WTC11 (cell line): ENCODE measurements around the gene CRYBB1. TPM values are rescaled to one million over a fixed set of nuclear protein-coding genes. Genes with fewer than 3 reads are reported as not detected.

ENCODE experiments used
- ATF1 ChIP-seq: sonication (generic); formaldehyde crosslinking; IDR thresholded peaks from 2 replicates; pipeline ENCODE4 v1.8.1; 2023; ENCODE audit warnings: mild to moderate bottlenecking, moderate library complexity, missing genetic modification reagents
- ATF2 ChIP-seq: sonication (generic); formaldehyde crosslinking; IDR thresholded peaks from 2 replicates; pipeline ENCODE4 v1.8.1; 2022; ENCODE audit warnings: low read depth, missing genetic modification reagents, borderline replicate concordance
- CREM ChIP-seq: sonication (generic); formaldehyde crosslinking; IDR thresholded peaks from 2 replicates; pipeline ENCODE4 v1.8.1; 2022; ENCODE audit warnings: mild to moderate bottlenecking, missing genetic modification reagents, moderate library complexity
- E2F5 ChIP-seq: sonication (generic); formaldehyde crosslinking; IDR thresholded peaks from 2 replicates; pipeline ENCODE4 v1.8.1; 2022; ENCODE audit warnings: mild to moderate bottlenecking, moderate library complexity, missing genetic modification reagents
- ETV6 ChIP-seq: sonication (generic); formaldehyde crosslinking; IDR thresholded peaks from 2 replicates; pipeline ENCODE4 v1.8.1; 2022; ENCODE audit warnings: mild to moderate bottlenecking, missing genetic modification reagents
- HMGA2 ChIP-seq: fragments of 250-450 bp; sonication (Bioruptor Pico); IDR thresholded peaks from 2 replicates; pipeline ENCODE4 v1.4.0; 2021; ENCODE audit warnings: mild to moderate bottlenecking, moderate library complexity
- MAX ChIP-seq: sonication (generic); formaldehyde crosslinking; IDR thresholded peaks from 2 replicates; pipeline ENCODE4 v1.8.0; 2022; ENCODE audit warnings: mild to moderate bottlenecking, missing genetic modification reagents
- MXD4 ChIP-seq: fragments of 250-450 bp; sonication (Bioruptor Pico); IDR thresholded peaks from 2 replicates; pipeline ENCODE4 v1.8.0; 2021; ENCODE audit warnings: mild to moderate bottlenecking, moderate library complexity, borderline replicate concordance
- MYBL2 ChIP-seq: sonication (generic); formaldehyde crosslinking; IDR thresholded peaks from 2 replicates; pipeline ENCODE4 v1.8.1; 2023; ENCODE audit warnings: mild to moderate bottlenecking, moderate library complexity, missing genetic modification reagents
- NFE2L1 ChIP-seq: sonication (generic); formaldehyde crosslinking; IDR thresholded peaks from 2 replicates; pipeline ENCODE4 v1.8.1; 2023; ENCODE audit warnings: missing genetic modification reagents
- NR2C2 ChIP-seq: sonication (generic); formaldehyde crosslinking; IDR thresholded peaks from 2 replicates; pipeline ENCODE4 v1.8.0; 2022; ENCODE audit warnings: mild to moderate bottlenecking, missing genetic modification reagents
- PRDM15 ChIP-seq: sonication (generic); formaldehyde crosslinking; IDR thresholded peaks from 2 replicates; pipeline ENCODE4 v1.8.0; 2022; ENCODE audit warnings: missing genetic modification reagents
- SOX15 ChIP-seq: fragments of 250-450 bp; sonication (Bioruptor Pico); IDR thresholded peaks from 2 replicates; pipeline ENCODE4 v1.9.0; 2021; ENCODE audit warnings: mild to moderate bottlenecking
- TCF7 ChIP-seq: sonication (generic); formaldehyde crosslinking; IDR thresholded peaks from 2 replicates; pipeline ENCODE4 v1.8.0; 2022; ENCODE audit warnings: mild to moderate bottlenecking, low read depth, missing genetic modification reagents, moderate library complexity
- TEAD1 ChIP-seq: sonication (generic); formaldehyde crosslinking; IDR thresholded peaks from 2 replicates; pipeline ENCODE4 v1.8.0; 2022; ENCODE audit warnings: mild to moderate bottlenecking, missing genetic modification reagents
- ZNF232 ChIP-seq: sonication (generic); formaldehyde crosslinking; IDR thresholded peaks from 2 replicates; pipeline ENCODE4 v1.8.0; 2022; ENCODE audit warnings: mild to moderate bottlenecking, missing genetic modification reagents
- total RNA-seq: library from RNA; stranded (reverse); gene quantifications from 3 replicates; pipeline ENCODE4 v1.2.3, GENCODE V29; 2021
- TF ChIP-seq, protein P1 (sequence below): sonication (generic); formaldehyde crosslinking; IDR thresholded peaks from 2 replicates; pipeline ENCODE4 v1.8.1; 2023; ENCODE audit warnings: mild to moderate bottlenecking, missing genetic modification reagents, borderline replicate concordance
- TF ChIP-seq, protein P2 (sequence below): sonication (generic); formaldehyde crosslinking; IDR thresholded peaks from 2 replicates; pipeline ENCODE4 v1.8.1; 2022; ENCODE audit warnings: missing genetic modification reagents, borderline replicate concordance
- TF ChIP-seq, protein P3 (sequence below): sonication (generic); formaldehyde crosslinking; IDR thresholded peaks from 2 replicates; pipeline ENCODE4 v1.8.1; 2023; ENCODE audit warnings: mild to moderate bottlenecking, moderate library complexity, missing genetic modification reagents
- TF ChIP-seq, protein P4 (sequence below): sonication (generic); formaldehyde crosslinking; IDR thresholded peaks from 2 replicates; pipeline ENCODE4 v1.8.1; 2023; ENCODE audit warnings: mild to moderate bottlenecking, missing genetic modification reagents

The CRYBB1 gene
- total RNA-seq, 1 experiment from 2014 or later = 4.0 TPM

GRCh38 chr22:26642465-26643417 lies 24.9 kb upstream of the CRYBB1 start (continued):
- TF ChIP-seq ATF2 (CRISPR knock-in tag) (no peak), NR2C2 (CRISPR knock-in tag) (no peak), TEAD1 (CRISPR knock-in tag) (no peak; the same call in 1 of the 2 replicates), E2F5 (CRISPR knock-in tag) (no peak), MYBL2 (CRISPR knock-in tag) (no peak), CREM (0 out of 2 replicates have a peak, but pooled peaks have one; percentile 22), TCF7 (CRISPR knock-in tag) (no peak), MAX (CRISPR knock-in tag) (0 out of 2 replicates have a peak, but pooled peaks have one; percentile 17), NFE2L1 (CRISPR knock-in tag) (peak; percentile 42; the same call in 1 of the 2 replicates), PRDM15 (CRISPR knock-in tag) (no peak), MXD4 (no peak), SOX15 (CRISPR knock-in tag) (no peak), ATF1 (no peak), ETV6 (CRISPR knock-in tag) (peak; percentile 96), ZNF232 (CRISPR knock-in tag) (no peak), HMGA2 (CRISPR knock-in tag) (no peak)
- TF ChIP-seq, protein P1, sequence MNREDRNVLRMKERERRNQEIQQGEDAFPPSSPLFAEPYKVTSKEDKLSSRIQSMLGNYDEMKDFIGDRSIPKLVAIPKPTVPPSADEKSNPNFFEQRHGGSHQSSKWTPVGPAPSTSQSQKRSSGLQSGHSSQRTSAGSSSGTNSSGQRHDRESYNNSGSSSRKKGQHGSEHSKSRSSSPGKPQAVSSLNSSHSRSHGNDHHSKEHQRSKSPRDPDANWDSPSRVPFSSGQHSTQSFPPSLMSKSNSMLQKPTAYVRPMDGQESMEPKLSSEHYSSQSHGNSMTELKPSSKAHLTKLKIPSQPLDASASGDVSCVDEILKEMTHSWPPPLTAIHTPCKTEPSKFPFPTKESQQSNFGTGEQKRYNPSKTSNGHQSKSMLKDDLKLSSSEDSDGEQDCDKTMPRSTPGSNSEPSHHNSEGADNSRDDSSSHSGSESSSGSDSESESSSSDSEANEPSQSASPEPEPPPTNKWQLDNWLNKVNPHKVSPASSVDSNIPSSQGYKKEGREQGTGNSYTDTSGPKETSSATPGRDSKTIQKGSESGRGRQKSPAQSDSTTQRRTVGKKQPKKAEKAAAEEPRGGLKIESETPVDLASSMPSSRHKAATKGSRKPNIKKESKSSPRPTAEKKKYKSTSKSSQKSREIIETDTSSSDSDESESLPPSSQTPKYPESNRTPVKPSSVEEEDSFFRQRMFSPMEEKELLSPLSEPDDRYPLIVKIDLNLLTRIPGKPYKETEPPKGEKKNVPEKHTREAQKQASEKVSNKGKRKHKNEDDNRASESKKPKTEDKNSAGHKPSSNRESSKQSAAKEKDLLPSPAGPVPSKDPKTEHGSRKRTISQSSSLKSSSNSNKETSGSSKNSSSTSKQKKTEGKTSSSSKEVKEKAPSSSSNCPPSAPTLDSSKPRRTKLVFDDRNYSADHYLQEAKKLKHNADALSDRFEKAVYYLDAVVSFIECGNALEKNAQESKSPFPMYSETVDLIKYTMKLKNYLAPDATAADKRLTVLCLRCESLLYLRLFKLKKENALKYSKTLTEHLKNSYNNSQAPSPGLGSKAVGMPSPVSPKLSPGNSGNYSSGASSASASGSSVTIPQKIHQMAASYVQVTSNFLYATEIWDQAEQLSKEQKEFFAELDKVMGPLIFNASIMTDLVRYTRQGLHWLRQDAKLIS (CRISPR knock-in tag) = no peak
- TF ChIP-seq, protein P2, sequence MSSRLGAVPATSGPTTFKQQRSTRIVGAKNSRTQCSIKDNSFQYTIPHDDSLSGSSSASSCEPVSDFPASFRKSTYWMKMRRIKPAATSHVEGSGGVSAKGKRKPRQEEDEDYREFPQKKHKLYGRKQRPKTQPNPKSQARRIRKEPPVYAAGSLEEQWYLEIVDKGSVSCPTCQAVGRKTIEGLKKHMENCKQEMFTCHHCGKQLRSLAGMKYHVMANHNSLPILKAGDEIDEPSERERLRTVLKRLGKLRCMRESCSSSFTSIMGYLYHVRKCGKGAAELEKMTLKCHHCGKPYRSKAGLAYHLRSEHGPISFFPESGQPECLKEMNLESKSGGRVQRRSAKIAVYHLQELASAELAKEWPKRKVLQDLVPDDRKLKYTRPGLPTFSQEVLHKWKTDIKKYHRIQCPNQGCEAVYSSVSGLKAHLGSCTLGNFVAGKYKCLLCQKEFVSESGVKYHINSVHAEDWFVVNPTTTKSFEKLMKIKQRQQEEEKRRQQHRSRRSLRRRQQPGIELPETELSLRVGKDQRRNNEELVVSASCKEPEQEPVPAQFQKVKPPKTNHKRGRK (CRISPR knock-in tag) = peak; percentile 84
- TF ChIP-seq, protein P3, sequence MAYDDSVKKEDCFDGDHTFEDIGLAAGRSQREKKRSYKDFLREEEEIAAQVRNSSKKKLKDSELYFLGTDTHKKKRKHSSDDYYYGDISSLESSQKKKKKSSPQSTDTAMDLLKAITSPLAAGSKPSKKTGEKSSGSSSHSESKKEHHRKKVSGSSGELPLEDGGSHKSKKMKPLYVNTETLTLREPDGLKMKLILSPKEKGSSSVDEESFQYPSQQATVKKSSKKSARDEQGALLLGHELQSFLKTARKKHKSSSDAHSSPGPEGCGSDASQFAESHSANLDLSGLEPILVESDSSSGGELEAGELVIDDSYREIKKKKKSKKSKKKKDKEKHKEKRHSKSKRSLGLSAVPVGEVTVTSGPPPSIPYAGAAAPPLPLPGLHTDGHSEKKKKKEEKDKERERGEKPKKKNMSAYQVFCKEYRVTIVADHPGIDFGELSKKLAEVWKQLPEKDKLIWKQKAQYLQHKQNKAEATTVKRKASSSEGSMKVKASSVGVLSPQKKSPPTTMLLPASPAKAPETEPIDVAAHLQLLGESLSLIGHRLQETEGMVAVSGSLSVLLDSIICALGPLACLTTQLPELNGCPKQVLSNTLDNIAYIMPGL = no peak
- TF ChIP-seq, protein P4, sequence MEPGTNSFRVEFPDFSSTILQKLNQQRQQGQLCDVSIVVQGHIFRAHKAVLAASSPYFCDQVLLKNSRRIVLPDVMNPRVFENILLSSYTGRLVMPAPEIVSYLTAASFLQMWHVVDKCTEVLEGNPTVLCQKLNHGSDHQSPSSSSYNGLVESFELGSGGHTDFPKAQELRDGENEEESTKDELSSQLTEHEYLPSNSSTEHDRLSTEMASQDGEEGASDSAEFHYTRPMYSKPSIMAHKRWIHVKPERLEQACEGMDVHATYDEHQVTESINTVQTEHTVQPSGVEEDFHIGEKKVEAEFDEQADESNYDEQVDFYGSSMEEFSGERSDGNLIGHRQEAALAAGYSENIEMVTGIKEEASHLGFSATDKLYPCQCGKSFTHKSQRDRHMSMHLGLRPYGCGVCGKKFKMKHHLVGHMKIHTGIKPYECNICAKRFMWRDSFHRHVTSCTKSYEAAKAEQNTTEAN (CRISPR knock-in tag) = 0 out of 2 replicates have a peak, but pooled peaks have one; percentile 26
